HG03439 (cell line): ENCODE measurements around the gene EPC2.
"Not testable (repeated sequence)": the region's sequence is repeated elsewhere in the genome, so short reads cannot be mapped to it uniquely, and the experiment has no call there.

Experiments
- ATAC-seq: cut with Tn5 transposase; IDR thresholded peaks from one replicate; pipeline ENCODE4 v1.9.1; 2021; ENCODE audit warnings: mild to moderate bottlenecking, moderate library complexity; ENCODE audit not compliant: unreplicated experiment

EPC2 gene

GRCh38 chr2:148674063-148675020 is 29.8 kb downstream of the EPC2 start:
- ATAC-seq = peak; percentile 58

- ATAC-seq = no peak
These were observed 31.2 kb downstream of the EPC2 start for GRCh38 chr2:148675708-148676107.

DNA sequence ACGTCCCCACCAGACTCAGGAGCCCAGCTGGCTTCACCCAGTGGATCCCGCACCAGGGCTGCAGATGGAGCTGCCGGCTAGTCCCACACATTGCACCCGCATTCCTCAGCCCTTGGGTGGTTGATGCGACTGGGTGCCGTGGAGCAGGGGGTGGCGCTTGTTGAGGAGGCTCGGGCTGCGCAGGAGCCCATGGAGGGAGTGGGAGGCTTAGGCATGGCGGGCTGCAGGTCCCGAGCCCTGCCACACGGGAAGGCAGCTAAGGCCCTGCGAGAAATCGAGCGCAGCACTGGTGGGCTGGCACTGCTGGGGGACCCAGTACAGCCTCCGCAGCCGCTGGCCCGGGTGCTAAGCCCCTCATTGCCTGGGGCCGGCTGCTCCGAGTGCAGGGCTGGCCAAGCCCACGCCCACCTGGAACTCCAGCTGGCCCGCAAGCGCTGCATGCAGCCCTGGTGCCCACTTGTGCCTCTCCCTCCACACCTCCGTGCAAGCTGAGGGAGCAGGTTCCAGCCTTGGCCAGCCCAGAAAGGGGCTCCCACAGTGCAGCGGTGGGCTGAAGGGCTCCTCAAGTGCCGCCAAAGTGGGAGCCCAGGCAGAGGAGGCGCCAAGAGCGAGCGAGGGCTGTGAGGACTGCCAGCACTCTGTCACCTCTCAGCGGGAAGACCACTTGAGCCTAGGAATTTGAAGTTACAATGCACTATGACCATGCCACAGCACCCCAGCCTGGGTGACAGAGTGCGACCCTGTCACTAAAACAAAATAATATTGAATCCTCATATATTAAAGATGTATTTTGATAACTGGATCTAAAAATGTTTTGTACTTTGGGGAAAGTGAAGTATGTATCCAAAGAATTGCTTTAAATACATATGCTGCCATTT is 34.0 kb downstream of the EPC2 start:
- not testable (repeated sequence) for ATAC-seq

DNA sequence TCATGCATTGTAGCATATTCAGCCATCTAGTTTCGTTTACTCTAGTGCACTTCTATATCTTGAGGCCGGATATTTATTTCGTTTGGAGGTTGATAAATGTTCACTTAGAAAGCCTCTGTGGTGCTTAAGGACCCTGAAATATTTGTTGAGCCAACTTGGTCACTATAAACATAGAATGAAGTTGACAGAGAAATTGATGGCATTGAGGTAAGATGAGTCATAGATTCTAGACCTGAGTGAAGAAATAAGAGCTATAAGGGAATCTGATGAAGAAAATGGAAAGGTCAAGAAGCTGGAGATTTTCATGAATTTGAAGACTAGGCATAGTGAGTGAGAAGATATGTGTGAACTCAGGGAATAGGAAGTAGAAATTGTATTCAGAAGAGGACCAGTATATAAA is 35.9 kb downstream of the EPC2 start:
- no peak for ATAC-seq

DNA sequence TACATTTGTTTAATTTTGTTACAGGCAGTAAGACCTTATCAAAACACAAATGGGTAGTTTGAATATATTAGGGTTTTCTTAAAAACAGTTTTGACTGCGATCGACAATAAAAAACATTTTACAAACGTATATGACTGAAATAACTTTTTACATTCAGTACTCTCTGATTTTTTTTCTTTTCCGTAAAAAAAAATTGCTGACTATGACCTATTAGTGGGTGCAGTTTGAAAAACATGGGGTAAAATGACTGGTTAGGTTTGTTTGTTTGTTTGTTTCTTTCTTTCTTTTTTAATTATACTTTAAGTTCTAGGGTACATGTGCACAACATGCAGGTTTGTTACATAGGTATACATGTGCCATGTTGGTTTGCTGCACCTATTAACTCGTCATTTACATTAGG is 36.9 kb downstream of the EPC2 start:
- ATAC-seq = no peak

- ATAC-seq = not testable (repeated sequence)
These were observed 37.3 kb downstream of the EPC2 start for GRCh38 chr2:148681862-148682261.

DNA sequence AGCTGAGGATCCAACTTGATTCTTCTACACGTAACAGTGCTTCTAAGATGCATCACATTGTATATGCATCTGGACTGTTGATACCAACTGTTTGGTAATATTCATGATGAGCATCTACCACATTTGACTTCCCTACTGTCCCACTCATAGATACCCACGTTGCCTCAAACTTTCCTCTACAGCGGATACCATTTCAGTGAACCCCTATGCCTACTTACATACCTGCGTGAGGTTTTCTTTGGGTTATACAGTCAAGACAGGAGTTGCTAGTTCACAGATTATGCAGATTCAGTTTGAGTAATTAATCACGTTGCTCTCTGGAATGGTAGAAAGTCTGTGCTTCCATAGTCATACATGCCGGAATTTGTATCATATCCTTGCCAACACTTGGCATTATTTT is 40.0 kb downstream of the EPC2 start:
- ATAC-seq = no peak

GRCh38 chr2:148687543-148687942 is 43.0 kb downstream of the EPC2 start:
- no peak for ATAC-seq

DNA sequence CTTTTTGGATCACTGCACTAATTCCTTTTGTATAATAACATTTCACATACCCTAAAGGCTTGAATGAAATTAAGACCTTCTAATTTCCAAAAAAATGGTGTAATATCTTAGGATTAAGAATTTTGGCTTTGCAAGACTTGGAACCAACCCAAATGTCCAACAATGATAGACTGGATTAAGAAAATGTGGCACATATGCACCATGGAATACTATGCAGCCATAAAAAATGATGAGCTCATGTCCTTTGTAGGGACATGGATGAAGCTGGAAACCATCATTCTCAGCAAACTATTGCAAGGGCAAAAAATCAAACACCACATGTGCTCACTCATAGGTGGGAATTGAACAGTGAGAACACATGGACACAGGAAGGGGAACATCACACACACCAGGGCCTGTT is 43.5 kb downstream of the EPC2 start:
- not testable (repeated sequence) for ATAC-seq

- ATAC-seq = no peak
These were observed 52.4 kb downstream of the EPC2 start for GRCh38 chr2:148696985-148697384.

- ATAC-seq = no peak
These were observed 55.3 kb downstream of the EPC2 start for GRCh38 chr2:148699830-148700229.

DNA sequence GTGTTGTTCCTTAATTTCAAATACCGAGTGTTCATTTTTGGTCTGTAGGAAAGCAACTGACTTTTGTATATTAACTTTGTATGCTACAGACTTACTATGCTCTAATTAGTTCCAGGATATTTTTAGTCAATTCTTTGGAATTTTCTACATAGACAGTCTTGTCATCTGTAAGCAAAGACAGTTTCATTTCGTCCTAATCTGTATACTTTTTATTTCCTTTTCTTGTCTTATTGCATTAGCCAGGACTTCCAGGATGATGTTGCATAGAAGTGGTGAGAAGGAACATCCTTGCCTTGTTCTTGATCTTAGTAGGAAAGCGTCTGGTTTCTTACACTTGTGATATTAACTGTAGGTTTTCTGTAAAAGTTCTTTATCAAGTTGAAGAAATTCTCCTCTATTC is 56.5 kb downstream of the EPC2 start:
- no peak for ATAC-seq

GRCh38 chr2:148701877-148702276 is 57.3 kb downstream of the EPC2 start:
- no peak for ATAC-seq

DNA sequence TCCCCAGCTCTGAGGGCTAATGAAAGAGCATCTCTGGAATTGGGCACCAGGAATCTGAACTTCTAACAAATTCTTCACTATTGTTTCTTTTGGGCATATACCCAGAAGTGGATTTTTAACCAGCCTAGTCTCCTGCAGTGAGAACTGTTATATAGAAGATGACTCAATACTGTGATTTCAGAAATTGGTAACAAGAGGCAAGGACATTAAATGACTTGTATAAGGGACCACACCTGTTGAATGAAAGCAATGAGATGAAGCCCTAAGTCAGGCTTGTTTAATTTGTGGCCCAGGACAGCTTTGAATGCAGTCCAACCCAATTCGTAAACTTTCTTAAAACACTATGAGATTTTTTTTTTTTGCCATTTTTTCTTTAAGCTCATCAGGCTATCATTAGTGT is 57.9 kb downstream of the EPC2 start:
- ATAC-seq = no peak

DNA sequence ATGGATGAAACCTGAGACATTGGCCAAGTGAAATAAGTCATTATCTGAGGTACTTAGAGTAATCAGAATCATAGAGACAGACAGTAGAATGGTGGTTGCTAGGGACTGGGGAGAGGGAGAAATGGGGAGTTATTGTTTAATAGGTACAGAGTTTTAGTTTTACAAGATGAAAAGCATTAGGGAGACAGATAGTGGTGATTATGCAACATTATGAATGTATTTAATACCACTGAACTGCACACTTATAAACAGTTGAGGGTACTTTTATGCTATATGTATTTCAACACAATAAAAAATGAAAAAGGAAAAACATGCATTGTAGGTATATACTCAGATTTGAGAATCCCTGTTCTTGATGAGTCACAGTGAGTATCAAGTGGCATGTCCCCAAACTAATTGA is 59.7 kb downstream of the EPC2 start:
- ATAC-seq = no peak

- ATAC-seq = no peak
These were observed 71.9 kb downstream of the EPC2 start for GRCh38 chr2:148716378-148716920.

GRCh38 chr2:148718039-148718438 is 73.5 kb downstream of the EPC2 start:
- no peak for ATAC-seq

DNA sequence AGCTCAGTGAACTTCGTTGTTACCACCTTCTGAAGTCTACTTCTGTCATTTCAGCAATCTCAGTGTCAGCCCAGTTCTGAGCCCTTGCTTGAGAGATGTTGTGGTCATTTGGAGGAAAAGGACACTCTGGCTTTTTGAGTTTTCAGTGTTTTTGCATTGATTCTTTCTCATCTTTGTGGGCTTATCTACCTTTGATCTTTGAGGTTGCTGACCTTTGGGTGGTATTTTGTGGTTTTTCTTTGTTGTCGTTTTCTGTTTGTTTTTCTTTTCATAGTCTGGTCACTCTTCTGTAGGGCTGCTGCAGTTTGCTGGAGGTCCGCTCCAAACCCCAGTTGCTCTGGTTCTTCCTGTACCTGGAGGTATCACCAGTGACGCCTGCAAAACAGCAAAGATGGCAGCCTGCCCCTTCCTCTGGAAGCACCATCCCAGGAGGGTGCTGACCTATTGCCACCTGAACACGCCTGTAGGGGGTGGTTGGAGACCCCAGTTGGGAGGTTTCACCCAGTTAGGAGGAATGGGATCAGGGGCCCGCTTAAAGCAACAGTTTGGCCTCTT is 74.7 kb downstream of the EPC2 start:
- no peak for ATAC-seq

- no peak for ATAC-seq
These were observed 75.4 kb downstream of the EPC2 start for GRCh38 chr2:148719941-148720436.

- ATAC-seq = no peak
These were observed 76.0 kb downstream of the EPC2 start for GRCh38 chr2:148720501-148721001.

DNA sequence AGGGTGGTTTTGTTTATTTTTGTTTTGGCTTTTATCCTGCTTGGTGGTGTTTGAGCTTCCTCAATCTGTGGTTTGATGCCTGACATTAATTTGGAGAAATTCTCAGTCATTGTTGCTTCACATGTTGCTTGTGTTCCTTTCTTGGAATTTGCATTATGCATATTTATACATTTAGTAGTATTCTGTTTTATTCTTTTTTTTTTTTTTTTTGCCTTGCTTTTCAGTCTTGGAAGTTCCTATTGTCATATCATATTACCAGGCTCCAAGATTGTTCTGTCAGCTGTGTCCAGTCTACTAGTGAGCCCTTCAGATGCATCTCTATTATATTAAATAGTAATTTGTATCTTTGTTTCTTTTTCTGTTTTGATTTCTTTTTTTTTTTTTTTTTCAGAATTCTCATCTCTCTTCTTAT is 77.0 kb downstream of the EPC2 start:
- ATAC-seq = no peak
